ENCODE data around the gene PTPRK.

DNA sequence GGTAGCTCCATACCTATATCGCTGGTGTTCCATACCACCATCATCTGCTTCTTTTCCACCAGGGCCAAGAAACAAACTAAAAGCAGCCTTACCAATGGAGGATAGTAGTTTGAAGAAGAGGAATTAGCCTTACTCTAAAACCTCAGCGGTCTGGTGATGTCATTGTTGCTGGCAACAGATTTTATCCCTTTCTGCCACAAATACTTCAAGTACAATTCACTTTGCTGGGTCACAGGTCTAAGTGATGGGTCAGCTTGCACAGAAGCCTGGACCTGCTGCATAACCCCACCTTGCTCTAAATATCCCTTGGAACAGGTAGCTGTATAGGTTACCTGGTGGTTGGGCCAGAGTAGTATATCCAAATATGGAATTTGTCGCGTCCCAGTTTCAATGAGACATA, 566.3 kb downstream of the PTPRK start:
- TF ChIP-seq, protein P1, sequence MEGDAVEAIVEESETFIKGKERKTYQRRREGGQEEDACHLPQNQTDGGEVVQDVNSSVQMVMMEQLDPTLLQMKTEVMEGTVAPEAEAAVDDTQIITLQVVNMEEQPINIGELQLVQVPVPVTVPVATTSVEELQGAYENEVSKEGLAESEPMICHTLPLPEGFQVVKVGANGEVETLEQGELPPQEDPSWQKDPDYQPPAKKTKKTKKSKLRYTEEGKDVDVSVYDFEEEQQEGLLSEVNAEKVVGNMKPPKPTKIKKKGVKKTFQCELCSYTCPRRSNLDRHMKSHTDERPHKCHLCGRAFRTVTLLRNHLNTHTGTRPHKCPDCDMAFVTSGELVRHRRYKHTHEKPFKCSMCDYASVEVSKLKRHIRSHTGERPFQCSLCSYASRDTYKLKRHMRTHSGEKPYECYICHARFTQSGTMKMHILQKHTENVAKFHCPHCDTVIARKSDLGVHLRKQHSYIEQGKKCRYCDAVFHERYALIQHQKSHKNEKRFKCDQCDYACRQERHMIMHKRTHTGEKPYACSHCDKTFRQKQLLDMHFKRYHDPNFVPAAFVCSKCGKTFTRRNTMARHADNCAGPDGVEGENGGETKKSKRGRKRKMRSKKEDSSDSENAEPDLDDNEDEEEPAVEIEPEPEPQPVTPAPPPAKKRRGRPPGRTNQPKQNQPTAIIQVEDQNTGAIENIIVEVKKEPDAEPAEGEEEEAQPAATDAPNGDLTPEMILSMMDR (conservative IDR thresholded peaks at IDR 0.05), result no peak
- no peak for TF ChIP-seq ZFX (IDR thresholded peaks at IDR 0.05)
